GM12878 (cell line): ENCODE measurements around the gene MGAT5. TPM values are rescaled to one million over a fixed set of nuclear protein-coding genes. Genes with fewer than 3 reads are reported as not detected.

Experiments used
- ATAC-seq: fragments of 200-7000 bp; cut with Tn5 transposase; 3 replicates; pipeline ENCODE4 v1.9.1; 2020; ENCODE audit warnings: mild to moderate bottlenecking, moderate library complexity
- BruUV-seq: library from RNA; stranded (reverse); fragments of 400-500 nt; replicated peaks from 2 replicates; lab custom pipeline; 2021; lab: Mats Ljungman, UMichigan
- CTCF ChIA-PET: fragments of 300-600 bp; sonication (Branson Sonifier 250); formaldehyde crosslinking; extraction: SDS; loops from one replicate; lab custom pipeline; 2021; ENCODE audit warnings: inconsistent platforms; lab: Yijun Ruan, JAX
- POLR2A ChIA-PET: fragments of 350-600 bp; formaldehyde crosslinking; extraction: SDS; loops from one replicate; lab custom pipeline; 2021; ENCODE audit warnings: inconsistent platforms; lab: Charles Lee
- RAD21 ChIA-PET: fragments of 300-600 bp; sonication (Branson Sonifier 250); formaldehyde crosslinking; loops from one replicate; lab custom pipeline; 2023; ENCODE audit warnings: antibody characterized with exemption; ENCODE audit not compliant: unreplicated experiment; lab: Charles Lee
- SMC1A ChIA-PET: fragments of 300-600 bp; sonication (Branson Sonifier 250); formaldehyde crosslinking; loops from one replicate; lab custom pipeline; 2023; ENCODE audit not compliant: unreplicated experiment, uncharacterized antibody; lab: Charles Lee
- DNase-seq: peaks from one replicate; pipeline ENCODE4 v3.0.0-alpha.2; 2011; ENCODE audit warnings: low read depth, low spot score
- FAIRE-seq: peaks from 3 replicates; lab custom pipeline; 2011; peaks lifted over from hg19 to GRCh38; lab: Jason Lieb, UNC
- H2AFZ ChIP-seq: 2 replicates; pipeline ENCODE4 v1.6.0; 2011; ENCODE audit warnings: low read depth, low read length, control low read depth; ENCODE audit not compliant: control insufficient read depth
- H3K27ac ChIP-seq: 2 replicates; pipeline ENCODE4 v1.5.1; 2011; ENCODE audit warnings: control low read depth; ENCODE audit not compliant: control insufficient read depth, insufficient read depth
- H3K27me3 ChIP-seq, 2 experiments: replicated peaks in 1 of 2; 2 replicates each; pipeline versions ENCODE4 v1.6.0 to v1.6.1; 2011; ENCODE audit warnings: low read length in 1 of 2; ENCODE audit not compliant: control insufficient read depth in 2 of 2, insufficient read depth in 2 of 2
- H3K36me3 ChIP-seq, 2 experiments: 2 replicates each; pipeline ENCODE4 v1.5.1; 2011; ENCODE audit warnings: low read length in 1 of 2; ENCODE audit not compliant: control insufficient read depth in 2 of 2, insufficient read depth in 2 of 2
- H3K4me1 ChIP-seq: 2 replicates; pipeline ENCODE4 v1.6.1; 2011; ENCODE audit warnings: mild to moderate bottlenecking, low read length, moderate library complexity, mixed read lengths; ENCODE audit not compliant: control insufficient read depth, insufficient read depth
- H3K4me2 ChIP-seq: 2 replicates; pipeline ENCODE4 v1.6.0; 2011; ENCODE audit warnings: control low read depth; ENCODE audit not compliant: control insufficient read depth, insufficient read depth
- H3K4me3 ChIP-seq: fragments of 200-600 bp; sonication (generic); 2 replicates; pipeline ENCODE4 v1.5.1; 2016
- H3K79me2 ChIP-seq: 2 replicates; pipeline ENCODE4 v1.6.0; 2011; ENCODE audit warnings: low read length; ENCODE audit not compliant: control insufficient read depth, insufficient read depth
- H3K9ac ChIP-seq: 2 replicates; pipeline ENCODE4 v1.8.0; 2011; ENCODE audit warnings: low read length, control low read depth, mixed read lengths; ENCODE audit not compliant: control insufficient read depth, insufficient read depth
- H3K9me3 ChIP-seq: replicated peaks from 3 replicates; pipeline ENCODE4 v1.5.1; 2011; ENCODE audit warnings: mild to moderate bottlenecking, low read length; ENCODE audit not compliant: control insufficient read depth, insufficient read depth
- H4K20me1 ChIP-seq: 2 replicates; pipeline ENCODE4 v1.6.0; 2011; ENCODE audit not compliant: control insufficient read depth, insufficient read depth
- CHD2 ChIP-seq: IDR thresholded peaks from 2 replicates; pipeline ENCODE4 v1.6.1; 2011; ENCODE audit warnings: low read depth, low read length, improper control_type of control experiment, borderline replicate concordance
- E2F4 ChIP-seq: IDR thresholded peaks from 2 replicates; pipeline ENCODE4 v1.6.1; 2012; ENCODE audit warnings: low read depth, low read length, improper control_type of control experiment
- MLLT1 ChIP-seq: fragments of 450-650 bp; IDR thresholded peaks from 2 replicates; pipeline ENCODE4 v1.6.1; 2016; ENCODE audit warnings: mild to moderate bottlenecking
- PAX8 ChIP-seq: fragments of 450-650 bp; IDR thresholded peaks from 2 replicates; pipeline ENCODE4 v1.6.1; 2017; ENCODE audit warnings: mild to moderate bottlenecking, moderate library complexity
- POLR2AphosphoS2 ChIP-seq: IDR thresholded peaks from 2 replicates; pipeline ENCODE4 v1.6.1; 2011; ENCODE audit warnings: low read depth, mild to moderate bottlenecking, low read length, improper control_type of control experiment, moderate library complexity
- RAD21 ChIP-seq: IDR thresholded peaks from 2 replicates; pipeline ENCODE4 v1.6.1; 2011; ENCODE audit warnings: mild to moderate bottlenecking, low read depth, low read length, moderate library complexity; ENCODE audit not compliant: insufficient read depth
- SIN3A ChIP-seq: IDR thresholded peaks from 2 replicates; pipeline ENCODE4 v1.6.1; 2012; ENCODE audit warnings: low read depth, low read length, improper control_type of control experiment
- SP1 ChIP-seq: IDR thresholded peaks from one replicate; pipeline ENCODE4 v1.6.1; 2011; ENCODE audit warnings: low read depth, low read length
- SREBF1 ChIP-seq: IDR thresholded peaks from 2 replicates; pipeline ENCODE4 v1.6.1; 2012; ENCODE audit warnings: mild to moderate bottlenecking, low read length
- ZNF274 ChIP-seq: IDR thresholded peaks from one replicate; pipeline ENCODE4 v1.8.0; 2011; ENCODE audit not compliant: insufficient read length, insufficient read depth
- WGBS: methylation state at CpG from one replicate; pipeline ENCODE4 v1.1.6; 2016; ENCODE audit warnings: low lambda C conversion rate; ENCODE audit not compliant: insufficient replicate concordance, insufficient coverage; ENCODE audit errors: missing lambda C conversion rate; 5-methylcytosine and 5-hydroxymethylcytosine counted together
- in situ Hi-C: fragments of 300-500 bp; cut with MboI; formaldehyde crosslinking; loops from 9 replicates; pipeline ENCODE4 v1.14.3; 2018; ENCODE audit warnings: mixed read lengths
- intact Hi-C: fragments of 100-400 bp; cut with micrococcal nuclease; formaldehyde crosslinking; loops from one replicate; pipeline ENCODE4 v1.14.2; 2022; ENCODE audit not compliant: unreplicated experiment
- polyA plus RNA-seq, 11 experiments: library from polyadenylated mRNA; depleted of rRNA in 4 of 11; unstranded in 6 of 11; stranded (reverse) in 5 of 11; fragments of >200 nt; fragmentation: Nextera tagmentation in 4 of 11; fragmentation: Illumina TruSeq in 1 of 11; extraction: Ambion mirVana in 4 of 11; extraction: Trizol in 1 of 11; gene quantifications; 1 replicate in 1 of 11; 2 replicates in 10 of 11; pipeline versions ENCODE4 v1.2.1 to v1.2.3, GENCODE V29; 2011 to 2016; ENCODE audit warnings: inconsistent platforms in 2 of 11, missing spikeins in 2 of 11, low read depth in 1 of 11
- total RNA-seq, 4 experiments: library from RNA; depleted of rRNA in 3 of 4; stranded (reverse); fragments of >200 nt in 3 of 4; fragmentation: Illumina TruSeq in 1 of 4; extraction: Trizol in 1 of 4; gene quantifications; 2 replicates each; pipeline versions ENCODE4 v1.2.1 to v1.2.3, GENCODE V29; 2013 to 2021
- TF ChIP-seq, protein P1 (sequence below): IDR thresholded peaks from 2 replicates; pipeline ENCODE4 v1.6.1; 2011; ENCODE audit warnings: borderline replicate concordance, low read depth, mild to moderate bottlenecking, moderate library complexity, mixed read lengths, low read length; ENCODE audit not compliant: insufficient read depth; ENCODE audit errors: extremely low read length
- TF ChIP-seq, protein P2 (sequence below): fragments of 450-650 bp; IDR thresholded peaks from 2 replicates; pipeline ENCODE4 v1.6.1; 2017; ENCODE audit warnings: mild to moderate bottlenecking, moderate library complexity
- TF ChIP-seq, protein P3 (sequence below): IDR thresholded peaks from 2 replicates; pipeline ENCODE4 v1.6.1; 2011; ENCODE audit warnings: mild to moderate bottlenecking, low read depth, low read length, moderate library complexity; ENCODE audit not compliant: insufficient replicate concordance

The MGAT5 gene
- total and polyA plus RNA-seq, 10 of the 15 experiments (the other 5 are each of a cell fraction or from before 2014, with no cell fraction given): 4.9 to 104 (median 36.2) TPM

DNA sequence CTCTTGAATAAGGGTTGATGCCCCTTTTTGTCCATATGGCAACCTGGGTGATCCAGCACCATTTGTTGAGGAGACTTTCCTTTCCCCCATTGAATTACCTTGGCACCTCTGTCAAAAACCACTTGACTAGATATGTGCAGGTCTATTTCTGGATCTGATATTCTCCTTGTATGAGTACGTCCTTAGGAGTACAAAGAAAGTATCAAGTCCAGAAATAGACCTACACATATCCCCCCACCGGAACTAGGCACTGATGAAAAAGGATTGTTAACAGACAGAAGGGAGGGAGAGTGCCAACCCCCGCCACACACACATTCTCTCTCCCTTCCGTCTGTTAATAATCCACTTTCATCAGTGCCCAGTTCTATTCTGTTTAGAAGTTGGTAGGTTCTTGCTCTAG is 239.9 kb downstream of the MGAT5 start:
- Histone ChIP-seq H3K9ac (no peak overlapping the region), H4K20me1 (no peaks in the 10 kb centered on the region), H2AFZ (no peak overlapping the region), H3K36me3 (no peaks in the 10 kb centered on the region), H3K9me3 (no peaks in the 10 kb centered on the region), H3K4me3 (no peak overlapping the region), H3K27ac (no peak overlapping the region), H3K79me2 (no peaks in the 10 kb centered on the region), H3K4me2 (no peak overlapping the region), H3K27me3 (peaks cover 0 to 3% of the 10 kb centered on the region in 2 experiments; a peak in 1 of 4 replicates), H3K4me1 (no peaks in the 10 kb centered on the region)
- 43% methylated on average over 4 of the region's 4 CpGs for WGBS
- ChIA-PET POLR2A (no interaction called here), CTCF (interaction anchor here (0.7 kb wide), 1 partner anchor 81 kb away, joined by 3 read pairs; no protein-coding TSS in a partner anchor), RAD21 (no interaction called here), SMC1A (no interaction called here)
- FAIRE-seq (no peak), DNase-seq (no peak), ATAC-seq (no peak)
- intact Hi-C loops (no loop called here), in situ Hi-C loops (no loop called here)
- no TSS peak for BruUV-seq
- TF ChIP-seq RAD21 (no peak), CHD2 (no peak), SREBF1 (no peak), SP1 (no peak), MLLT1 (no peak), E2F4 (no peak), ZNF274 (no peak), PAX8 (no peak), POLR2AphosphoS2 (no peak), SIN3A (no peak)
- TF ChIP-seq, protein P1, sequence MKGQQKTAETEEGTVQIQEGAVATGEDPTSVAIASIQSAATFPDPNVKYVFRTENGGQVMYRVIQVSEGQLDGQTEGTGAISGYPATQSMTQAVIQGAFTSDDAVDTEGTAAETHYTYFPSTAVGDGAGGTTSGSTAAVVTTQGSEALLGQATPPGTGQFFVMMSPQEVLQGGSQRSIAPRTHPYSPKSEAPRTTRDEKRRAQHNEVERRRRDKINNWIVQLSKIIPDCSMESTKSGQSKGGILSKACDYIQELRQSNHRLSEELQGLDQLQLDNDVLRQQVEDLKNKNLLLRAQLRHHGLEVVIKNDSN: no peak
- TF ChIP-seq, protein P2, sequence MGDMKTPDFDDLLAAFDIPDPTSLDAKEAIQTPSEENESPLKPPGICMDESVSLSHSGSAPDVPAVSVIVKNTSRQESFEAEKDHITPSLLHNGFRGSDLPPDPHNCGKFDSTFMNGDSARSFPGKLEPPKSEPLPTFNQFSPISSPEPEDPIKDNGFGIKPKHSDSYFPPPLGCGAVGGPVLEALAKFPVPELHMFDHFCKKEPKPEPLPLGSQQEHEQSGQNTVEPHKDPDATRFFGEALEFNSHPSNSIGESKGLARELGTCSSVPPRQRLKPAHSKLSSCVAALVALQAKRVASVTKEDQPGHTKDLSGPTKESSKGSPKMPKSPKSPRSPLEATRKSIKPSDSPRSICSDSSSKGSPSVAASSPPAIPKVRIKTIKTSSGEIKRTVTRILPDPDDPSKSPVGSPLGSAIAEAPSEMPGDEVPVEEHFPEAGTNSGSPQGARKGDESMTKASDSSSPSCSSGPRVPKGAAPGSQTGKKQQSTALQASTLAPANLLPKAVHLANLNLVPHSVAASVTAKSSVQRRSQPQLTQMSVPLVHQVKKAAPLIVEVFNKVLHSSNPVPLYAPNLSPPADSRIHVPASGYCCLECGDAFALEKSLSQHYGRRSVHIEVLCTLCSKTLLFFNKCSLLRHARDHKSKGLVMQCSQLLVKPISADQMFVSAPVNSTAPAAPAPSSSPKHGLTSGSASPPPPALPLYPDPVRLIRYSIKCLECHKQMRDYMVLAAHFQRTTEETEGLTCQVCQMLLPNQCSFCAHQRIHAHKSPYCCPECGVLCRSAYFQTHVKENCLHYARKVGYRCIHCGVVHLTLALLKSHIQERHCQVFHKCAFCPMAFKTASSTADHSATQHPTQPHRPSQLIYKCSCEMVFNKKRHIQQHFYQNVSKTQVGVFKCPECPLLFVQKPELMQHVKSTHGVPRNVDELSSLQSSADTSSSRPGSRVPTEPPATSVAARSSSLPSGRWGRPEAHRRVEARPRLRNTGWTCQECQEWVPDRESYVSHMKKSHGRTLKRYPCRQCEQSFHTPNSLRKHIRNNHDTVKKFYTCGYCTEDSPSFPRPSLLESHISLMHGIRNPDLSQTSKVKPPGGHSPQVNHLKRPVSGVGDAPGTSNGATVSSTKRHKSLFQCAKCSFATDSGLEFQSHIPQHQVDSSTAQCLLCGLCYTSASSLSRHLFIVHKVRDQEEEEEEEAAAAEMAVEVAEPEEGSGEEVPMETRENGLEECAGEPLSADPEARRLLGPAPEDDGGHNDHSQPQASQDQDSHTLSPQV: no peak
- TF ChIP-seq, protein P3, sequence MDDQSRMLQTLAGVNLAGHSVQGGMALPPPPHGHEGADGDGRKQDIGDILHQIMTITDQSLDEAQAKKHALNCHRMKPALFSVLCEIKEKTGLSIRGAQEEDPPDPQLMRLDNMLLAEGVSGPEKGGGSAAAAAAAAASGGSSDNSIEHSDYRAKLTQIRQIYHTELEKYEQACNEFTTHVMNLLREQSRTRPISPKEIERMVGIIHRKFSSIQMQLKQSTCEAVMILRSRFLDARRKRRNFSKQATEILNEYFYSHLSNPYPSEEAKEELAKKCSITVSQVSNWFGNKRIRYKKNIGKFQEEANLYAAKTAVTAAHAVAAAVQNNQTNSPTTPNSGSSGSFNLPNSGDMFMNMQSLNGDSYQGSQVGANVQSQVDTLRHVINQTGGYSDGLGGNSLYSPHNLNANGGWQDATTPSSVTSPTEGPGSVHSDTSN: no peak
- TF ChIP-seq, all 136 proteins: peak for 0
